GM12864 (cell line): ENCODE data around the gene CORIN.
"Not testable (repeated sequence)": the region's sequence is repeated elsewhere in the genome, so short reads cannot be mapped to it uniquely, and the experiment has no call there.

Experiments
- DNase-seq: peaks from one replicate; pipeline ENCODE4 v3.0.0-alpha.2; 2011; ENCODE audit warnings: low read depth
- H3K4me3 ChIP-seq: 2 replicates; pipeline ENCODE4 v1.5.1; 2011; ENCODE audit warnings: mild to moderate bottlenecking, low read depth, low read length, control low read depth
- CTCF ChIP-seq: IDR thresholded peaks from 2 replicates; pipeline ENCODE4 v1.5.1; 2011; ENCODE audit warnings: low read depth, mild to moderate bottlenecking, moderate library complexity, low read length, control low read depth, inconsistent platforms; ENCODE audit errors: missing control alignments

The CORIN gene

DNA sequence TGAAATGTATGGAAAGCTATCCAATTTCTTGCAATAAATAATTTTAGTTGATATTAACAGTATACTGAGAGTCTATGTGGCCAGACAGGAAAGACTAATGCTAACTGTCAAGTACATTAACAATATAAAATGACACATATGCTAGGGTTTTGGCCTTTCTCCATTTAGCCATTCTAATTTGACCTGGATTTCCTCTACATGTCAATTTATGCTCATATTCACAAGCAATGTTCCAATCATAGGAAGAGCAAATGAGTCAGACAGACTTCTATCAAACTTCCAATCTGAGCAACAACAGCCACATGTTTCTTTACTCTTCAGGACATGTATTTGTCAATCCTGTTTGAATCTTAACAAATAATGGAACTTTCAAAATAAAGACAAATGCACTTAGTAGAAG lies 53.6 kb downstream of the CORIN start:
- DNase-seq = no peak
- no peak for TF ChIP-seq CTCF
- H3K4me3 ChIP-seq = no peak overlapping the region

DNA sequence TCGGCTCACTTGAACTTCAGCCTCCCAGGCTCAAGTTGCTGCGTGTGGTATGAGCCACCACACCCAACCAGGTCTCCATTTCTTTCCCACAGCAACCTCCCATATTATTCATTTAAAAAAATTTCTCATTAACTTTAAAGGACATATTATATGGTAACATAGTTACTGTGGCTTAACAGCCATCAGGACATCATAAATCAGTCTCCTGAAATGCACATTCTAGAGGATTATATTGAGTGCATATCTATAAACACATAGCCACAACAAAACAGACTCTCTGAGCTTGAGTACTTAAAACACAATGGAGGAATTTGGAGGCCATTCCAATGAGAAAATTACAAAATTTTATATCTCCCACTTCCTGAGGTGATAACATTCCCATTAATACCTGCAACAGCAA lies 61.5 kb downstream of the CORIN start:
- TF ChIP-seq CTCF = no peak
- no peak overlapping the region for H3K4me3 ChIP-seq
- no peak for DNase-seq

- TF ChIP-seq CTCF = no peak
- H3K4me3 ChIP-seq = no peak overlapping the region
- DNase-seq = no peak
These were observed 63.8 kb downstream of the CORIN start for GRCh38 chr4:47774079-47774478.

GRCh38 chr4:47771020-47771419 lies 66.8 kb downstream of the CORIN start:
- no peak for DNase-seq
- no peak overlapping the region for H3K4me3 ChIP-seq
- TF ChIP-seq CTCF = no peak

DNA sequence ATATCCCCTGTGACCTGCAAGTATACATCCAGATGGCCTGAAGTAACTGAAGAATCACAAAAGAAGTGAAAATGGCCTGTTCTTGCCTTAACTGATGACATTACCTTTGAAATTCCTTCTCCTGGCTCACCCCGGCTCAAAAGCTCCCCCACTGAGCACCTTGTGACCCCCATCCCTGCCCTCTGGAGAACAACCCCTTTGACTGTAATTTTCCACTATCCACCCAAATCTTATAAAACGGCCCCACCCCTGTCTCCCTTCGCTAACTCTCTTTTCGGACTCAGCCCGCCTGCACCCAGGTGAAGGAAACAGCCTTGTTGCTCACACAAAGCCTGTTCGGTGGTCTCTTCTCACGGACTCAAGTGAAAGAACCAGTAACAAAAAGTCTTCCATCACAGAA lies 69.9 kb downstream of the CORIN start:
- not testable (repeated sequence) for DNase-seq, H3K4me3 ChIP-seq

DNA sequence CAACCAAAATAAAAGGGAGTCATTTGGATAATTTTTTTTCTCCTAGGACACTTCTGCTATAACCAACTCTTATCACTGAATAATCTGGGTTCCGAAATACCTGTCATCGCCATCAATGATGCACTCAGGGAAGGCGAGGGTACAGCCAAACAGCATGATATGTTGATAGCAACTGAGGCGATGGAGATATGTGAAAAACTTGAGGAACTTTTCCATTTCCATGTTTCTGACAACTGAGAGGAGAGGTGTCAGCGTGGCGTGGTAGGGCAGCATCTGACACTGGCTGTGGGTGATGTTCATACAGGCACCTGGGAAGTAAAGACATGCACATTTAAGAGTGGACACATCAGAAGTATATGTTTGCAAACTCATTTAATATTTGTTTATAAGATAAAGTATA lies 74.6 kb downstream of the CORIN start:
- no peak for TF ChIP-seq CTCF
- DNase-seq = no peak
- H3K4me3 ChIP-seq = no peak overlapping the region

DNA sequence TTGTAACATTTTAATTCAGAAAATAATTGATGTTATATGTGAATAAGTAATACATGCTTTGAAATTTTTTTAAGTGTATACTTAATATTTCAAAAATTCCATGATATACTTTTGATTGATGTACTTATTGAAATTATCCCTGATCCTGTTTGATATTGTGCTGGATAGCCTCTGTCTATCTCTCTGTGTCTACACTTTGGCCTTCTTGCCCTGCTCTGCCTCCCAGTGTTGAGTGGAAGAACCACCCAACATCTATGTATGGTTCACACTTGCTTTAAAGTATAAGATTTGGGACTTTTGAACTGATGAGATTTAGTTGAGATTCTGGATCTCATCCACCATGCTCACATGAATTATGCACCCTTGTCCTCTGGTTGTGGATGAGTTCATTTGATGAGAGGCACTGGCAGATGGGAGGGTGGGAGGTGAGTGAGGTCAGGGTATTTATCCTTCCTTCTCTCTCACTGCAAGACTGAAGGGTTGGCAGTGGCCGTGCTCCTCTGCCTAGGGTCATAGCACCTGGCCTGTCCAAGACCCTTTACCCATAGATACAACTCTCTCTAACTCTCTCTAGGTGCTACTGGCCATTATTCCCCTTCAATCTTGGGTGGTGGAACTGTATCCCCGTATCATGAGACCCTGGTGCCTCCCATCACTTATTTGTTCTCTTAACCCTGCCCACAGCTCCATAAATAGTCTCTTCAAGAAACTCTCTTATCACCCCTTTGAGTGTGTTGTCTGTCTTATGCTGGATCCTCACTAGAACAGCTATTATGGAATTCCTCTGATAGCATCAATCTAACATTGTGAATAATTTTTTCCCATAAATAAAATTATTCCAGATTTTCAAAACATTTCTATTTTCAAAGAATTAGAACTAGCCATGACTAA lies 75.2 kb downstream of the CORIN start:
- TF ChIP-seq CTCF = no peak
- no peak for DNase-seq
- no peak overlapping the region for H3K4me3 ChIP-seq

GRCh38 chr4:47753316-47753715 lies 84.6 kb downstream of the CORIN start:
- not testable (repeated sequence) for H3K4me3 ChIP-seq, DNase-seq
